ENCODE measurements around the gene HEATR1.

DNA sequence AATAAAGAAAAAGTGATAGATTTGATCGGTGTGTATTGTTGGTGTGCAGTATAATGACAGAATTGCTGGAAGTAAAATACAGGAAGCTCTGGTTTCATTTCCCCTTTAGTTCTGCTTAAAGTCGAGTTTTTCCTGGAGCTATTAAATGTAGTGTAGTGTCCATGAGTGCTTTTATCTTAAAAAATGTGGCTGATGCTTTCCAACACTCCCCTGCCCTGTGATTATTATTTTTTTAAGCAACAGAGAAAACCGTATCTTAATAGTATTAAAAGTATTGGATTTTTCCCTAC is 79.5 kb downstream of the HEATR1 start:
- TF ChIP-seq, protein P1, sequence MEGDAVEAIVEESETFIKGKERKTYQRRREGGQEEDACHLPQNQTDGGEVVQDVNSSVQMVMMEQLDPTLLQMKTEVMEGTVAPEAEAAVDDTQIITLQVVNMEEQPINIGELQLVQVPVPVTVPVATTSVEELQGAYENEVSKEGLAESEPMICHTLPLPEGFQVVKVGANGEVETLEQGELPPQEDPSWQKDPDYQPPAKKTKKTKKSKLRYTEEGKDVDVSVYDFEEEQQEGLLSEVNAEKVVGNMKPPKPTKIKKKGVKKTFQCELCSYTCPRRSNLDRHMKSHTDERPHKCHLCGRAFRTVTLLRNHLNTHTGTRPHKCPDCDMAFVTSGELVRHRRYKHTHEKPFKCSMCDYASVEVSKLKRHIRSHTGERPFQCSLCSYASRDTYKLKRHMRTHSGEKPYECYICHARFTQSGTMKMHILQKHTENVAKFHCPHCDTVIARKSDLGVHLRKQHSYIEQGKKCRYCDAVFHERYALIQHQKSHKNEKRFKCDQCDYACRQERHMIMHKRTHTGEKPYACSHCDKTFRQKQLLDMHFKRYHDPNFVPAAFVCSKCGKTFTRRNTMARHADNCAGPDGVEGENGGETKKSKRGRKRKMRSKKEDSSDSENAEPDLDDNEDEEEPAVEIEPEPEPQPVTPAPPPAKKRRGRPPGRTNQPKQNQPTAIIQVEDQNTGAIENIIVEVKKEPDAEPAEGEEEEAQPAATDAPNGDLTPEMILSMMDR (IDR thresholded peaks at IDR 0.05) = no peak
- TF ChIP-seq SIN3A (IDR thresholded peaks at IDR 0.05; ENCODE audit: borderline replicate concordance, insufficient read depth, low read depth, low read length) (no peak), TCF7L2 (IDR thresholded peaks at IDR 0.05; ENCODE audit: low read depth, low read length) (no peak)
